ENCODE results near the gene FES. TPM values are rescaled to one million over a fixed set of nuclear protein-coding genes. Genes with fewer than 3 reads are reported as not detected.

Gene FES
- total and polyA plus RNA-seq, 2 of the 13 experiments (the other 11 are each of a cell fraction or from before 2014, with no cell fraction given) = 4.0 to 9.5 TPM

DNA sequence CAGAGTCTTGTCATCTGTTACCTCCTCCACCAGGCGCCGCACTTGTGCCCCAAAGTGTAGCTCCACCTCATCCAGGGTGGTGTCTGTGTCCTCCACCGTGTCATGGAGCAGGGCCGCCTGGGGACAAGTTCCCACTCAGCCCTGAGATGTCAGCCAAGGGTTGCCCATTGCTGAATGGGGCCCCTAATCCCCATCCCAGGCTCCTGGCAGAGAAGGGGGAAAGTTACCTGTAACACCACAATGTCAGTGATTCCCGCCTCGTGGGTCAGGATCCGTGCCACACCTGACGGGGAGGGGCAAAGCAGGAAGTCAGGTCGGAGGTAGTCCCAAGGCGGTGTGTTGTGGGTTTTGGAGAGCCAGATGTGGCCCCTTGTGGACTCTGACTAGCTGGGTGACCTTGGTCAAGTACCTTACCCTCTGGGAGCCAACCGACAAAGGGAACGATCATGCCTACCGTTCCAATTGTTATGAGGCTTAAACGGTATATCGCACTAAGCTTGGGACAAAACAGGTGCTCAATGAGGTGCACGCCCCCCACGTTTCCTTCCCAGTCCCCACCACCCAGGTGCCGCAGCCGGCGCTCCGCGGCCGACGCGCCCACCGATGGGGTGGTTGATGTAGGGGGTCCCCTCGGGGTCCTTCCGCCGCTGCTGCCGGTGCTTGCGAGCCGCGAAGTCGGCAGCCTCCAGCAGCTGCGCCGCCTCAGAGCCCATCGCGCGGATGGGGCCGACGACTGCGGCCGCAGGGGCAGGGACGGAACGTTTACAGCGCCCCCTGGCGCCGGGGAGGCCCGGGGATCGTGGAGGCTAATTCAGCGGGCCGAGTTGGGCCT, 47.7 kb downstream of the FES start, which contains the start of gene HDDC3 (continued):
- TF ChIP-seq MXD3 (CRISPR knock-in tag; IDR thresholded peaks at IDR 0.05) (peak; percentile 83; the same call in 1 of the 2 replicates), ZNF672 (CRISPR knock-in tag; IDR thresholded peaks at IDR 0.05) (0 out of 2 replicates have a peak, but pooled peaks have one; percentile 16), ARHGAP35 (CRISPR knock-in tag; IDR thresholded peaks at IDR 0.05; ENCODE audit: borderline replicate concordance) (peak; percentile 57; the same call in 1 of the 2 replicates), SMAD1 (CRISPR knock-in tag; IDR thresholded peaks at IDR 0.05; ENCODE audit: borderline replicate concordance, low read depth) (no peak), TRIM24 (CRISPR knock-in tag; IDR thresholded peaks at IDR 0.05) (no peak), NKX3-1 (CRISPR knock-in tag; IDR thresholded peaks at IDR 0.05) (peak; percentile 70; the same call in 1 of the 2 replicates), ZNF484 (CRISPR knock-in tag; IDR thresholded peaks at IDR 0.05; ENCODE audit: borderline replicate concordance, low read depth) (no peak), NBN (conservative IDR thresholded peaks at IDR 0.05) (no peak), ZNF446 (CRISPR knock-in tag; IDR thresholded peaks at IDR 0.05) (peak; percentile 45; the same call in 1 of the 2 replicates), HHEX (CRISPR knock-in tag; IDR thresholded peaks at IDR 0.05) (no peak), EEA1 (CRISPR knock-in tag; IDR thresholded peaks at IDR 0.05; ENCODE audit: borderline replicate concordance) (peak; percentile 89), MNT (IDR thresholded peaks at IDR 0.05) (no peak), RFX5 (IDR thresholded peaks at IDR 0.05; ENCODE audit: low read depth, low read length) (peak; percentile 59), GFI1 (CRISPR knock-in tag; IDR thresholded peaks at IDR 0.05; ENCODE audit: borderline replicate concordance) (no peak), RBM39 (IDR thresholded peaks at IDR 0.05; ENCODE audit: low read depth, low read length, poor library complexity, severe bottlenecking) (no peak), ZNF549 (CRISPR knock-in tag; IDR thresholded peaks at IDR 0.05) (no peak), SIN3B (IDR thresholded peaks at IDR 0.05; ENCODE audit: low read length) (no peak), SSRP1 (CRISPR knock-in tag; IDR thresholded peaks at IDR 0.05) (no peak), ZNF431 (CRISPR knock-in tag; IDR thresholded peaks at IDR 0.05; ENCODE audit: borderline replicate concordance, low read depth) (no peak), HIVEP1 (CRISPR knock-in tag; IDR thresholded peaks at IDR 0.05) (no peak; the same call in none of the 2 replicates), ESRRA (CRISPR knock-in tag; IDR thresholded peaks at IDR 0.05; ENCODE audit: low read depth) (peak; percentile 52; the same call in 1 of the 2 replicates), CENPT (CRISPR knock-in tag; IDR thresholded peaks at IDR 0.05; ENCODE audit: low read depth) (no peak), BORCS8-MEF2B (CRISPR knock-in tag; IDR thresholded peaks at IDR 0.05) (peak; percentile 71), RARG (CRISPR knock-in tag; IDR thresholded peaks at IDR 0.05; ENCODE audit: low read depth) (no peak)
- TF ChIP-seq, protein P1, sequence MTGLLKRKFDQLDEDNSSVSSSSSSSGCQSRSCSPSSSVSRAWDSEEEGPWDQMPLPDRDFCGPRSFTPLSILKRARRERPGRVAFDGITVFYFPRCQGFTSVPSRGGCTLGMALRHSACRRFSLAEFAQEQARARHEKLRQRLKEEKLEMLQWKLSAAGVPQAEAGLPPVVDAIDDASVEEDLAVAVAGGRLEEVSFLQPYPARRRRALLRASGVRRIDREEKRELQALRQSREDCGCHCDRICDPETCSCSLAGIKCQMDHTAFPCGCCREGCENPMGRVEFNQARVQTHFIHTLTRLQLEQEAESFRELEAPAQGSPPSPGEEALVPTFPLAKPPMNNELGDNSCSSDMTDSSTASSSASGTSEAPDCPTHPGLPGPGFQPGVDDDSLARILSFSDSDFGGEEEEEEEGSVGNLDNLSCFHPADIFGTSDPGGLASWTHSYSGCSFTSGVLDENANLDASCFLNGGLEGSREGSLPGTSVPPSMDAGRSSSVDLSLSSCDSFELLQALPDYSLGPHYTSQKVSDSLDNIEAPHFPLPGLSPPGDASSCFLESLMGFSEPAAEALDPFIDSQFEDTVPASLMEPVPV (CRISPR knock-in tag; IDR thresholded peaks at IDR 0.05) = no peak; the same call in 1 of the 2 replicates
- TF ChIP-seq, protein P2, sequence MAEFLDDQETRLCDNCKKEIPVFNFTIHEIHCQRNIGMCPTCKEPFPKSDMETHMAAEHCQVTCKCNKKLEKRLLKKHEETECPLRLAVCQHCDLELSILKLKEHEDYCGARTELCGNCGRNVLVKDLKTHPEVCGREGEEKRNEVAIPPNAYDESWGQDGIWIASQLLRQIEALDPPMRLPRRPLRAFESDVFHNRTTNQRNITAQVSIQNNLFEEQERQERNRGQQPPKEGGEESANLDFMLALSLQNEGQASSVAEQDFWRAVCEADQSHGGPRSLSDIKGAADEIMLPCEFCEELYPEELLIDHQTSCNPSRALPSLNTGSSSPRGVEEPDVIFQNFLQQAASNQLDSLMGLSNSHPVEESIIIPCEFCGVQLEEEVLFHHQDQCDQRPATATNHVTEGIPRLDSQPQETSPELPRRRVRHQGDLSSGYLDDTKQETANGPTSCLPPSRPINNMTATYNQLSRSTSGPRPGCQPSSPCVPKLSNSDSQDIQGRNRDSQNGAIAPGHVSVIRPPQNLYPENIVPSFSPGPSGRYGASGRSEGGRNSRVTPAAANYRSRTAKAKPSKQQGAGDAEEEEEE (CRISPR knock-in tag; IDR thresholded peaks at IDR 0.05; ENCODE audit: borderline replicate concordance) = peak; percentile 16; the same call in 1 of the 2 replicates

All from HepG2 (cell line).